ENCODE data around the gene NCOA5. TPM values are rescaled to one million over a fixed set of nuclear protein-coding genes. Genes with fewer than 3 reads are reported as not detected.
A peak's percentile ranks its signal among the peaks of the same experiment; 100 is the strongest.

Gene NCOA5
- 30.1 TPM for polyA plus RNA-seq

DNA sequence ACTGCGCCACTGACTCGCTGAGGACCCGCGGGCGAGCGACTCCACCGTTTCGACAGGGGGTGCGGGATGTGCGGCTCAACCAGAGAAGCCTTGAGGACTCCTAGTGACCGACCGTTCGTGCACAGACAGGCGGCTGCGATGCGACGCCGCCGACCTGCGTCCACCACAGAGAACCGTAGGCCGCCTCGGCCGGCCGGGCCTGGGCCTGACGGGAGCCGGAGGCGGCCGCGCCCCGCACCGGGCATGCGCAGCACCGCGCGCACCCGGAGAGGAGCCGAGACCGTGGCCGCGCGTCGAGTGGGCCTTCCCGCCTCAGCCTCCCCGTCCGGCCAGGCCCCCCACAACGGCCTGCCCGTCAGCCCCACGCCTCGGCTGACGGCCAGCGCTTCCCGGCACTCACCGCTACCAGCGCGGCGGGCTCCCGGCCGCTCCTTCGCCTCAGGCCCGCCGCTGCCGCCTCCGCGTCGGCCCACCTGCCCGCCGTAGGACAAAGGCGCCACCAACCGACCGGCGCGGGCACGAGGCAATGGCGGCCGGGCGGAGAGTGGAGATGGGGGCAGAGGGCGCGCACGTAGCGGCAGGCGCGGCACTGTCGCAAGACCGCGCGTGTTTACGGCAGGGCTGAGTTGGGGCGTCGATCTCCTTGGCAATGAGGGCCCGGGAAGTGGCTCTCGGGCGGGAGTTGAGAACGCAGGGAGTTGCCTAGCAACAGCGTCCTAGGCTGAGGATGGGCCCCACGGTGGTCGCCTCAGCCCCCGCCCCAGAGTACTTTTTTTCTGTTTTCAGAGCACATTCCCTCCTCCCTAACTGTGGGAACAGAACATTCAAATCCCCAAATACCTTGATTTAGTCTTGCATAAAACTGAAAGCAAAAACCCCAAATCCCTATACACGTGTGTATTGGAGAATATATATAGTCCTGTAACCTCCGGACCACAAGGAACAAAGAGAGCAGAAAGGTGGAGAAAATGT lies at the start of gene NCOA5:
Gene NCOA5, minus strand, starts transcription at position 546 of the 972 bp plus-strand sequence. CDS start 10,538 bp downstream, outside the sequence.
- Mint-ChIP-seq H3K9me3 (no peaks in the 10 kb centered on the region), H3K27me3 (no peaks in the 10 kb centered on the region), H3K4me3 (peak within 1 kb of the TSS; percentile 86 to 97 (median 91)), H3K27ac (peak within 1 kb of the TSS; percentile 83 to 97 (median 95)), H3K4me1 (peaks cover 36 to 53% (median 45%) of the 10 kb centered on the region in 3 donors), H3K36me3 (peaks cover 2% of the 10 kb centered on the region)

DNA sequence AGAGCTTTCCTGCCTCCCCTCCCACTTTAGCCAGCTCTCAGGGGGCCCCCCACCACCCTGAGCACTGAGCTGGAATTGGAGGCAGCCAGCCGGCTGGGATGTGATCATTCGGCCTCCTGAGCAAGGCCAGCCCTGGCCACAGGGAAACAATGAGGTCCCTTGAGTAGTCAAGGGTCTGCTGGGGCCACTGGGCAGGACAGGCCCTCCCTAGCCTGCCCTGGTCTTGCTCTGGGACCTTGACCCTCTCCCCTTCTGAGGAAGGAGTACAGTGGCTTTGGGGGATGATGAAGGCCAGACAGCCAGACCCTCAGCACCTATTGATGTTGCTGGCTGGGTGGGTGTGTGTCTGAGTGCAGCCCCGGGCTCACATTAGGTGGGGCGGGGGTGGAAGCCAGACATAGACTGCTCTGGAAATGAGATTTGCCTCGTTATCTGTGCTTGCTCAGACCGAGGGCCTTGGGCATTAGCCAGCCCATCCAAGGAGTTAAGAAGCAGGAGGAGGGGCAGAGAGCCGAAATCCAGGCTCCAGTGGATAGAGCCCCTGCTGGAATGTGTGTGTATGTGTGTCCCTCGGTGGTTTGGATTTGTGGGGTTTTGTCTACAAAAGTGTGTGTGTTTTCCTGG lies 49.6 kb upstream of the NCOA5 start:
- Mint-ChIP-seq H3K9me3 (no peaks in the 10 kb centered on the region), H3K27me3 (peaks cover 39% of the 10 kb centered on the region), H3K27ac (peak overlapping the region in 1 of 3 donors; percentile 37), H3K4me3 (no peak overlapping the region), H3K36me3 (no peaks in the 10 kb centered on the region), H3K4me1 (peaks cover 6 to 16% (median 10%) of the 10 kb centered on the region in 3 donors)

DNA sequence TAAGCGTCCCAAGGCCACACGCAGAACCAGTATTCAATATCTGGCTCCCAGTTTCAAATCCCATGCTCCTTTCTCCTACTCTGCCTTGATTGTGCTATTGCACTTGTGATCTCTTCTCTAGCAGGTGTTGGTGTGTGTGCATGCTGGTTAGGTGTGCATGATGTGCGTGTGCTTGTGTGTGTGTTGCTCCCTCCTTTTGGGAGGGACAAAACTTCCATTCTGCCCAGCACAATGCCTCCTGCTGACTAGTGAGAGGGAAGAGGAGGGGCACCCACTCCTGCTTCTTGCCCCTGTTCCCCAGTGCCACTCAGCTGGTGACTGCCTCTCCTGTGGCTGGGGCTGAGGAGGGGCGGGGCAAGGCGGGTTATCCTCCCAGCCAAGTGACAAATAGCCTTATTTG lies 48.1 kb upstream of the NCOA5 start:
- H3K9me3 Mint-ChIP-seq, result no peaks in the 10 kb centered on the region
- H3K27ac Mint-ChIP-seq, result no peak overlapping the region
- H3K4me1 Mint-ChIP-seq, result peaks cover 8 to 19% (median 11%) of the 10 kb centered on the region in 3 donors
- no peaks in the 10 kb centered on the region for H3K36me3 Mint-ChIP-seq
- peak overlapping the region in 1 of 4 donors; percentile 68 for H3K4me3 Mint-ChIP-seq
- peaks cover 40% of the 10 kb centered on the region for H3K27me3 Mint-ChIP-seq

DNA sequence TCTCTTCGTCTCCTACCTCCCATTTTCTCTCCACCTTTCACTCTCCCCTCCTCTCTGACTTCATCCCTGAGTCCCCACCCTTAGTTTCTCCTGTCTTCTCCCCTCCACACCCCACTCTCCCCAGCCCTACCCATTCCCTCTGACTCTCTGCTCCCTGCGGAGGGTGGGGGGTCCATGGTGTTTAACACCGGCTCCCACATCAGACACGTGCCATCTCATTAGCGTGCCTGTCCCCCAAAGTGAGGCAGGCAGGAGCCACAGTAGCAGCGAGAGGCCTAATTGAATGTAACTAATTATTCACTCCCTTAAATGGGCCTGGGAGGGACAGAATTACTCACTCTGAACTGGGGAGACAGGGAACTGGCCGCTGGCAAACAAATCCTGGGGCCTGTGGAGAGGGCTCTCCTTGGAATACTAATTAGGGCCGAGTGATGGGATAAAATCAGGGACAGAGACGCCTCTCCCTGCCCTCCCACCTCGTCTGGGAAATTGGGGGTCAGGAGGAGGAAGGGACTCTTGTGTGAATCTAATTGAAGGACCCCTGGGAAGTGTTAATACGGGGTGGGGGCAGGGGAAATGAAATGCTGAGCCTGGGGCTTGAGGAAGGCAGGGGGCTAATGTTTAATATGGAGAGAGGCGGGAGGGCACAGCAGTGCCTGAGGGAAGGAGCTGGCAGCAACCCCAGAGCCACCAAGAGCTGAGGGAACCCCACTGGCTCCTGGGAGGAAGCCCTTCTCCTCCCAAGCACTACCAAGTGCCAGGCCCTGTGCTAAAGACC lies 46.3 kb upstream of the NCOA5 start:
- H3K27ac Mint-ChIP-seq, result no peak overlapping the region
- peak overlapping the region in 1 of 4 donors; percentile 79 for H3K4me3 Mint-ChIP-seq
- no peaks in the 10 kb centered on the region for H3K36me3 Mint-ChIP-seq
- H3K9me3 Mint-ChIP-seq, result no peaks in the 10 kb centered on the region
- peaks cover 34% of the 10 kb centered on the region for H3K27me3 Mint-ChIP-seq
- peaks cover 15 to 32% (median 21%) of the 10 kb centered on the region in 3 donors for H3K4me1 Mint-ChIP-seq

DNA sequence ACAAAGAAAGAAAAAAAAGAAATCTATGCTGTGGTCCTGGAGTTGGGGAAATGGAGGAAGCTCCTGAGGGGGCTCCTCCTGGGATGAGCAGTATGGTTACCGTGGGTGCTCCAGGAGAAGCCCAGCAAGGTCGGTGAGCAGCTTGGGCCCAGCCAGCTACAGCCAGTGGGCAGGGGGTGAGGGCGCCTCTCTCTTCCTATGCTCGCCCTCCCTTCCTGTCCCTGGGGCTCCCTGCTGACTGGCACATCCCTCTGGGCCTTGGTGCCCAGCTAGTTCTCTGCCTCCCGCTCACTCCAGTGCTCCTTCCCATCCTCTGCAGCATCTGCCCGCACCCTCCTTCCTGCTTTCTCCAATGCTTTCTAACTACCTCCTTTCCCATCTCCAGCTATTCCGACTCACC lies 45.0 kb upstream of the NCOA5 start:
- peaks cover 23% of the 10 kb centered on the region for H3K27me3 Mint-ChIP-seq
- H3K9me3 Mint-ChIP-seq, result no peaks in the 10 kb centered on the region
- H3K4me1 Mint-ChIP-seq, result peaks cover 12 to 38% (median 23%) of the 10 kb centered on the region in 3 donors
- no peaks in the 10 kb centered on the region for H3K36me3 Mint-ChIP-seq
- no peak overlapping the region for H3K27ac Mint-ChIP-seq
- no peak overlapping the region for H3K4me3 Mint-ChIP-seq

DNA sequence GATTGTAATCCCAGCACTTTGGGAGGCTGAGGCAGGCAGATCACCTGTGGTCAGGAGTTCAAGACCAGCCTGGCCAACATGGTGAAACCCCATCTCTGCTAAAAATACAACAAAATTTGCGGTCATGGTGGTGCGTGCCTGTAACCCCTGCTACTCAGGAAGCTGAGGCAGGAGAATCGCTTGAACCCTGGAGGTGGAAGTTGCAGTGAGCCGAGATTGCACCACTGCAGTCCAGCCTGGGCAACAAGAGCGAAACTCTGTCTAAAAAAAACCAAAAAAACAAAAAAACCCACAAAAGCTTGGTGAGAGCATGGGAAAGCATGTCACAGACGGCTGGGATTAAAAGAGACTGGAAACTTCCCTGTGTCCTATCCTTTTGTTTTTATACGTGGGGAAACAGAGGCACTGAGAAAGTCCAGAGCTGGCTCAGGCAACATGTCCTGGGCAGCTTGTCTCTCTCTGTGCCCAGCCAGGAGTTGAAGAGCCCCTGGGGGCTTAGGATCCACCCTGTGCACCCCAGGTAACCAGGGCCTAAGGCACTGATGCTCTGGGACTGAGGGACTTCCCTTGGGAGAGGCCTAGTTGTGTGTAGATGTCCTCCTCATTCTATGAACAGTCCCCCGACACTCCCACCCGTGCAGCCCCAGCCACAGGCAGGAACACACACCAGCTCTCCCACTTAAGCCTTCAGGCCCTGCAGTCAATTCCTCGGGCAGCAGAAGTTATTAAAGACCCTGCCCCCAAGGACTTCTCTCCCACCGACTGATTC lies 44.3 kb upstream of the NCOA5 start:
- H3K4me1 Mint-ChIP-seq, result peaks cover 9 to 38% (median 26%) of the 10 kb centered on the region in 3 donors
- peaks cover 20% of the 10 kb centered on the region for H3K27me3 Mint-ChIP-seq
- no peaks in the 10 kb centered on the region for H3K36me3 Mint-ChIP-seq
- no peaks in the 10 kb centered on the region for H3K9me3 Mint-ChIP-seq
- peak overlapping the region in 1 of 3 donors; percentile 26 for H3K27ac Mint-ChIP-seq
- H3K4me3 Mint-ChIP-seq, result no peak overlapping the region

DNA sequence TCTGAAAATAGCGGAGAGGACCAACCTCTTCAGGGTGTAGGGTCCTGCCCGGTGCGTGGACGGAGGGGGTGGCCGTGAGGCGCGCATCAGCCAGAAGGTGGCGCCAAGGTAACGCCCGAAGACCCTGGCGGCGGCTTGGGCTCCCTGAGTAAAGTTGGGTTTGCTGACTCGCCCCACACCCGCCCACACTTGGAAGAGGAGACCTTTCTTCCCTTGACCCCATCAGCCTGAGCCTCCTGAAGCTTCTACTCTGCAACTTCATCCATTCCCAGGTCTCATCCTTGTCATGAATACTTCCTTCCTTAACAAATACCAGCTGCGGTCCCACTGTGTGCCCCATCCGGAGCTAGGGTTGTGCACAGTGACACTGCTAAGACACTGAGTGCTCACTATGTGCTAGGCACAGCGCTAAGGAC lies 43.0 kb upstream of the NCOA5 start:
- H3K27ac Mint-ChIP-seq, result peak overlapping the region in 2 of 3 donors; percentile 51 to 71
- H3K4me1 Mint-ChIP-seq, result peaks cover 9 to 40% (median 26%) of the 10 kb centered on the region in 3 donors
- no peaks in the 10 kb centered on the region for H3K9me3 Mint-ChIP-seq
- peak overlapping the region in 1 of 4 donors; percentile 48 for H3K4me3 Mint-ChIP-seq
- peaks cover 20% of the 10 kb centered on the region for H3K27me3 Mint-ChIP-seq
- H3K36me3 Mint-ChIP-seq, result no peaks in the 10 kb centered on the region

DNA sequence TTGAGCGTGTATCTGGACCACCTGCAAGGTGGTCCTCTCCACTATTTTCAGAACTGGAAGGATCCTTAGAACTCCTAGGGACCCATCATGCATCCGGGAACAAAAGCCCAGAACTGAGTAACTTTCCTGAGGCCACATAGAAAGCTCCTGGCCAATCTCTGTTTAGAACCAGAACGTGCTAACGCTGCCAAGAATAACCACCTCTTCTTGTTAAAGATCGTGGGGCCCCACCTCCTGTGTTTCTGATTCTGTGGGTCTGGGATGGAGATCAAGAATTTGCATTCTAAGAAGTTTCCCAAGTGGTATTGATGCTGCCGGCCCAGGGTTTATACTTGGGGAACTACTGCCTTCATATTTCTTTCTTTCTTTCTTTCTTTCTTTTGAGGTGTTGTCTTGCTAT lies 41.6 kb upstream of the NCOA5 start:
- Mint-ChIP-seq H3K4me3 (no peak overlapping the region), H3K27ac (no peak overlapping the region), H3K4me1 (peaks cover 13 to 36% (median 23%) of the 10 kb centered on the region in 3 donors), H3K9me3 (no peaks in the 10 kb centered on the region), H3K36me3 (peaks cover 4% of the 10 kb centered on the region), H3K27me3 (peaks cover 13% of the 10 kb centered on the region)

DNA sequence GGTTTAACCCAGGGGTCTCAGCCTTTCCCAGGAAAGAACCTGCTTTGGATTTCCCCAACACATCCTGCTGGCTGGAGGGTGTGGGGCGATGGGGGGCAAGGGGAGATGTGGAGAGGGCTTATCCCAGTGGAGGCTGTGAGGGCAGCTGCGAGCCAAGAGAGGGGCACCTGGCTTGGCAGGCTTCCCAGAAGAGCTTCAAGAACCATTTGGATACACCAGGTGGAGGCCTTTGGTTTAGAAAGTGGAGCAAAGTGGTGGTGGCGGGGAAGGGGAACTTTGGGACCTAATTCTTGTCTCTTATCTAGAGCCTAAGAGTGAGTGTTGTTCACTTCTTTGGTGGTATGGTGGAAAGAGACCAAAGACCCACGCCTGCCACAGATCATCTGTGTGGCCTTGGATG lies 40.8 kb upstream of the NCOA5 start:
- Mint-ChIP-seq H3K27me3 (peaks cover 5% of the 10 kb centered on the region), H3K4me1 (peaks cover 18 to 34% (median 25%) of the 10 kb centered on the region in 3 donors), H3K9me3 (no peaks in the 10 kb centered on the region), H3K4me3 (no peak overlapping the region), H3K36me3 (peaks cover 4% of the 10 kb centered on the region), H3K27ac (peak overlapping the region in 2 of 3 donors; percentile 48 to 89)

DNA sequence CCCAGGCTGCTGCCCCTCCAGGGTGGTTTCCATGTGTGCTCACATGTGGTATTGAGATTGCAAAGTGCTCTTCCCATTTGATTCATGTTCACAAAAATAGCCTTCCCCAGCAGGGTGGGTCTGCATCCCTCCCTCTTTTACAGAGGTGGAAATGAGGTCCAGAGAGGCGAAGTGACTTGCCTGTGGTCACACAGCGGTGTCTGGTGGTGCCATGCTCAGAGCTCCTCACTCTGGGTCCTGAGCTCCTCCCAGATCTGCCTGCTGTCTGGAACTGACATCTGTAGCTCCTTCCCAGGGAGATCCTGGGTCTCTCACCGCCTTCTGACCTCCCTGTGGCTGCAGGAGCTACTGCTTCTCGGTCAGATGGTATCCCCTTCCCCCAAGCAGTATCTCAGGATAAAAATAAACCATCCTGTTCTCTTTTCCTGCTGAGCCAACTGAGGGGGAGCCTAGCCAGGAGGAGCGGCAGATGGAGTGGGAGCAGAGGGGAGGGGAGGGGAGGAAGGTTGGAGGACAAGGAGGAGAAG lies 40.3 kb upstream of the NCOA5 start:
- Mint-ChIP-seq H3K36me3 (peaks cover 4% of the 10 kb centered on the region), H3K27ac (peak overlapping the region in 2 of 3 donors; percentile 67 to 81), H3K9me3 (no peaks in the 10 kb centered on the region), H3K27me3 (peaks cover 5% of the 10 kb centered on the region), H3K4me1 (peaks cover 18 to 33% (median 27%) of the 10 kb centered on the region in 3 donors), H3K4me3 (no peak overlapping the region)

DNA sequence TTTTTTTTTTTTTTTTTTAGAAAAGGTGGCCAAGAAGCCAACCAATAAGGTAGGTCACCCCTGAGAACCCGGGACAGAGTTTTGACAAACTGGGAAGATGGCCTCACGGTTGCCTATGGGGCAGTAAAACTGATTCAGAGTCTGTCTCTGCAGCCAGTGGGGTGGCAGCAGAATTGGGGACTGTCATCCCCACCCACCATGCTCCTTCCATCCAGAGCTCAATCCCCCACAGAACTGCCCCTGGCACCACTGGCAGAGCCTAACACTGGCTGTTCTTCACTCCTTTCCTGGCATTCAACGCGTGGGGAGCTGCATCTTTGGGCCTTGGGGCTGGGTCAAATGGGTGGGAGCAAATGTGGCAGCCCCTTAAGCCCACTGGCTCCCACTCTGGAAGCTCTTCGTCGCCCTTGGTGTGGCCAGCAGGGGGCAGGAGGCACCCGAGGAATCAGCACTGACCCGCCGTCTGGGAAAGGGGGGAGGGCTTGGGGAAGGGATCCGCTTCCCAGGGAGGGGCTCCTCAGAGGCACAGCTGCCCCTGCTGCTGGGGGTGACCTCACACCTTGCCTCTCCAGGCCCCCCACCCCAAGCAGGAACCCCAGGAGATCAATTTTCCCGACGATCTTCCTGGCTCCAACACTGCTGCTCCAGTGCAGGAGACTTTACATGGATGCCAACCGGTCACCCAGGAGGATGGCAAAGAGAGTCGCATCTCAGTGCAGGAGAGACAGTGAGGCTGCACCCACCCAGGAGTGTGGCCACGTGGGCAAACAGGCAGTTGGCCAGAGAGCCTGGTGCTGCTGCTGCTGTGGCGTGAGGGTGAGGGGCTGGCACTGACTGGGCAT lies 38.8 kb upstream of the NCOA5 start:
- Mint-ChIP-seq H3K27me3 (peaks cover 5% of the 10 kb centered on the region), H3K27ac (peak overlapping the region in 2 of 3 donors; percentile 59 to 67), H3K4me3 (no peak overlapping the region), H3K36me3 (peaks cover 4% of the 10 kb centered on the region), H3K9me3 (no peaks in the 10 kb centered on the region), H3K4me1 (peaks cover 18 to 38% (median 30%) of the 10 kb centered on the region in 3 donors)

DNA sequence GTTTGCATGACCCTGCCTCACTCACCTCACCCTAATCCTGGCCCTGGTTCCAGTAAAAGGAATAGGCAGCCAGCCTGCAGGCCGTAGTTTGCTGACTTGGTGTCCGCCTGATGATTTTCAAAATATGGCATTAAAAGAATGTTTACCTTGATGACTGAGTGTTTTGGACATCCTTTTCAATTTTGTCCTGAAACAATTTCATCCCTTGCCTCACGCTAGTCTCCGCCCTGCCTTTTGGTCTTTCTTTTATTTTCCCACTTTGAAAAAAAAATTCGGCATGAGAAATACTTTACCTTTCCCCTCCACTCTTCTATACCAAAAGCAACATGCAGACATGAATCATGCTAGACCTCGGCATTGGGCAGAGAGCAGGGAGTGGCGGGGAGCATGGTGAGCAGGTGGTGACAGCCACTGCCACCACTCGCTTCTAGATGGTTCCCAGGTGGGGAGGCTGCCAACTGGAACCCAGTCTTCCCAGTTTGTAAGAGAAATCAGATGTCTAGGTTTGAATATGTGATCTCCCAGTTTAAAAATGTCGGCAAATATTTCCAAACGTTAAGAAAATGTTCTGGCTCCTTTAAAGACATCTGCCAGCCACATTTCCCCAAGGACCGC lies 37.7 kb upstream of the NCOA5 start:
- Mint-ChIP-seq H3K4me3 (peak overlapping the region in 1 of 4 donors; percentile 55), H3K27ac (peak overlapping the region in 2 of 3 donors; percentile 37 to 90), H3K4me1 (peaks cover 13 to 37% (median 31%) of the 10 kb centered on the region in 3 donors), H3K36me3 (peaks cover 4% of the 10 kb centered on the region), H3K27me3 (no peaks in the 10 kb centered on the region), H3K9me3 (no peaks in the 10 kb centered on the region)
